GM12872 (cell line): ENCODE results near the gene PIK3AP1.

Experiments used
- TF ChIP-seq, protein P1 (sequence below): IDR thresholded peaks from 3 replicates; pipeline ENCODE4 v1.5.1; 2011; ENCODE audit warnings: low read depth, mild to moderate bottlenecking, low read length, moderate library complexity; ENCODE audit not compliant: insufficient read depth

PIK3AP1 gene

GRCh38 chr10:96596422-96597407 is 123.6 kb downstream of the PIK3AP1 start:
- TF ChIP-seq, protein P1, sequence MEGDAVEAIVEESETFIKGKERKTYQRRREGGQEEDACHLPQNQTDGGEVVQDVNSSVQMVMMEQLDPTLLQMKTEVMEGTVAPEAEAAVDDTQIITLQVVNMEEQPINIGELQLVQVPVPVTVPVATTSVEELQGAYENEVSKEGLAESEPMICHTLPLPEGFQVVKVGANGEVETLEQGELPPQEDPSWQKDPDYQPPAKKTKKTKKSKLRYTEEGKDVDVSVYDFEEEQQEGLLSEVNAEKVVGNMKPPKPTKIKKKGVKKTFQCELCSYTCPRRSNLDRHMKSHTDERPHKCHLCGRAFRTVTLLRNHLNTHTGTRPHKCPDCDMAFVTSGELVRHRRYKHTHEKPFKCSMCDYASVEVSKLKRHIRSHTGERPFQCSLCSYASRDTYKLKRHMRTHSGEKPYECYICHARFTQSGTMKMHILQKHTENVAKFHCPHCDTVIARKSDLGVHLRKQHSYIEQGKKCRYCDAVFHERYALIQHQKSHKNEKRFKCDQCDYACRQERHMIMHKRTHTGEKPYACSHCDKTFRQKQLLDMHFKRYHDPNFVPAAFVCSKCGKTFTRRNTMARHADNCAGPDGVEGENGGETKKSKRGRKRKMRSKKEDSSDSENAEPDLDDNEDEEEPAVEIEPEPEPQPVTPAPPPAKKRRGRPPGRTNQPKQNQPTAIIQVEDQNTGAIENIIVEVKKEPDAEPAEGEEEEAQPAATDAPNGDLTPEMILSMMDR, result no peak

GRCh38 chr10:96595741-96596140 is 124.6 kb downstream of the PIK3AP1 start:
- TF ChIP-seq, protein P1, result no peak

- TF ChIP-seq, protein P1, result no peak
These were observed 128.4 kb downstream of the PIK3AP1 start for GRCh38 chr10:96591946-96592345.

DNA sequence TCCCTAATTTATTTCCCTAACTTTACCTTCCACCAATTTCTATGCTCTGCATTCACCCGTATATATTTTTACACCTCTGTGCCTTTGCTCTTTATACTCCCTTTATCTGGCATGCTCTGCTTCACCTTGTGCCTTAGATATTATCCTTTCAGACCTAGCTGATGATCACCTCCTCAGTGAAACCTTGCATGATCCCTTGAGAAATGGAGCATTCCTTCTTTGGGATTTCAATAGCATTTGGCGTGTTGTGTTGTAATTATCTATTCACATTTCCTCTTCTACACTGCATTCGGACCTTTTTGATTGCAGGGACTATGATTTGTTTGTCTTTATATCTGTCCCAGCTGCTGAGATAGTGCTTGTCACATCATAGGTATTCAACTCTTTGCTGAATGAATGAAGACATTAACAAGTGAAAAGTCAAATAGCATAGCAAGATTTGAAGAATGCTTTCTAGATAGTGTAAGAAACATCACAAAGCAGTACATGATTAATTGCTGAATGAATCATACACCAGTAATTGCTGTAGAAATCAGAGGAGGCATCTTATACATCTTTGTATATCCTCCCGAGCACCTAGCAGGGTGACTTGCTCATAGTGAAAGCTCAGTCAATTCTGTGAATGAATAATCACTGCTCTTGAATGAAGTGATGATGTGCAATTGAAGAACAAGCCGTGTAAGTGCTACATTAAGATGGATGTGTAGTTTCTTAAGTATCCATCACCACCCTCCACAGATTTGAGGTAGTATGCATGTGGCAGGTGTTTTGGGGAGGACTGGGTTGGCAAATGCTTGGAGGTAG is 131.5 kb downstream of the PIK3AP1 start:
- TF ChIP-seq, protein P1, result no peak

GRCh38 chr10:96588060-96588554 is 132.2 kb downstream of the PIK3AP1 start:
- TF ChIP-seq, protein P1, result no peak

- TF ChIP-seq, protein P1, result no peak
These were observed 132.9 kb downstream of the PIK3AP1 start for GRCh38 chr10:96587264-96588059.
